ENCODE results near the gene TMEM61. TPM values are rescaled to one million over a fixed set of nuclear protein-coding genes. Genes with fewer than 3 reads are reported as not detected.

Gene TMEM61
- total RNA-seq, 1 donor from 2014 or later: not detected

GRCh38 chr1:54950006-54950368 is 30.4 kb upstream of the TMEM61 start:
- Mint-ChIP-seq H3K9me3 (peaks cover 8% of the 10 kb centered on the region), H3K27ac (peak overlapping the region; percentile 94), H3K27me3 (ENCODE audit: insufficient read depth, low read depth) (peaks cover 4% of the 10 kb centered on the region), H3K4me3 (no peak overlapping the region), H3K36me3 (no peaks in the 10 kb centered on the region), H3K4me1 (peaks cover 17% of the 10 kb centered on the region)
- Histone ChIP-seq H3K27me3 (no peaks in the 10 kb centered on the region), H3K79me2 (ENCODE audit: low read depth) (no peaks in the 10 kb centered on the region), H4K20me1 (ENCODE audit: low read depth) (no peaks in the 10 kb centered on the region), H3K9me3 (ENCODE audit: low read depth) (no peaks in the 10 kb centered on the region), H3K4me3 (no peak overlapping the region), H3K4me2 (no peak overlapping the region), H3F3A (ENCODE audit: low read depth) (no peaks in the 10 kb centered on the region), H3K9ac (no peak overlapping the region), H2AFZ (replicated peaks) (peak overlapping the region; percentile 97), H3K36me3 (no peaks in the 10 kb centered on the region), H3K4me1 (no peaks in the 10 kb centered on the region), H3K27ac (no peak overlapping the region)
- TF ChIP-seq, protein P1, sequence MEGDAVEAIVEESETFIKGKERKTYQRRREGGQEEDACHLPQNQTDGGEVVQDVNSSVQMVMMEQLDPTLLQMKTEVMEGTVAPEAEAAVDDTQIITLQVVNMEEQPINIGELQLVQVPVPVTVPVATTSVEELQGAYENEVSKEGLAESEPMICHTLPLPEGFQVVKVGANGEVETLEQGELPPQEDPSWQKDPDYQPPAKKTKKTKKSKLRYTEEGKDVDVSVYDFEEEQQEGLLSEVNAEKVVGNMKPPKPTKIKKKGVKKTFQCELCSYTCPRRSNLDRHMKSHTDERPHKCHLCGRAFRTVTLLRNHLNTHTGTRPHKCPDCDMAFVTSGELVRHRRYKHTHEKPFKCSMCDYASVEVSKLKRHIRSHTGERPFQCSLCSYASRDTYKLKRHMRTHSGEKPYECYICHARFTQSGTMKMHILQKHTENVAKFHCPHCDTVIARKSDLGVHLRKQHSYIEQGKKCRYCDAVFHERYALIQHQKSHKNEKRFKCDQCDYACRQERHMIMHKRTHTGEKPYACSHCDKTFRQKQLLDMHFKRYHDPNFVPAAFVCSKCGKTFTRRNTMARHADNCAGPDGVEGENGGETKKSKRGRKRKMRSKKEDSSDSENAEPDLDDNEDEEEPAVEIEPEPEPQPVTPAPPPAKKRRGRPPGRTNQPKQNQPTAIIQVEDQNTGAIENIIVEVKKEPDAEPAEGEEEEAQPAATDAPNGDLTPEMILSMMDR (IDR thresholded peaks at IDR 0.05): no peak
- TF ChIP-seq EZH2 (IDR thresholded peaks at IDR 0.05) (no peak), EZH2phosphoT487 (IDR thresholded peaks at IDR 0.05) (no peak)
- DNase-seq (ENCODE audit: low spot score): no peak

DNA sequence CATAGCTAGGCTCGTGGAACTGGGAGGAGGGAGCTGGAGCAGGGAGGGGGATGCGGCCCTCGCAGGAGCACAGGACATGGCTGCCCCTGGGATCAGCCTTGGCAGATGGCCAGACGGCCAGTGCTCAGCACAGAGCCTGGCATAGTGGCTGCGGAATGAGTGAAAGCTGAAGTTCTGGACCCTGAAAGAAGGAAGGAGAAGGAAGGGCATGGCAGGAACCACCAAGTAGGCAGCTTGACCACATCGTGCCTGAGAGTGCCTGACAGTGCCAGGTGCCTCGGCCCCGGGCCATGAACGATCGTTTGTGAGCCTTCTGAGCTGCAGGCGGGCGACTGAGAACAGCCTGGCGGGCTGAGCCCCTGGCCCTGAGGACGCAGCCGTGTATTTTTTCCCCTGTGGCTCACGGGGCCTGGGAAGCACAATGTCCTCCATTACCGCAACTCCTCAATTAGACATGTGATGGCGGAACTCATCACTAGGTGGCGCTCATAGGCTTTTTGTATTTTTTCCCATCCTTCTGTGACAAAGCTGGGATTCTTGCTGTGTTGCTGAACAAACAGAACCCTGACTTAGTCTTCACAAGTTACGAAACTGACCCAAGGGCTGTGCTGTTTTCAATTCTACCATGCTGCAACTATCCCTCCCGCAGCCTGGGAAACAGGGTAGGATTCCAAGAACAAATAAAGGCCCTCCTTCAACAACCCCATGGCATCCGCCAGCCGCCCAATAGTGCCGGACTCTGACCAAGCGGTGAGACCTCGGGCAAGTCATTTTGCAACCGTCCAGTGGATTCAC is 29.9 kb upstream of the TMEM61 start:
- Histone ChIP-seq H2AFZ (replicated peaks) (peak overlapping the region; percentile 97), H3F3A (ENCODE audit: low read depth) (no peaks in the 10 kb centered on the region), H3K9me3 (ENCODE audit: low read depth) (no peaks in the 10 kb centered on the region), H3K4me1 (no peaks in the 10 kb centered on the region), H3K4me3 (no peak overlapping the region), H3K36me3 (no peaks in the 10 kb centered on the region), H3K27ac (no peak overlapping the region), H3K27me3 (no peaks in the 10 kb centered on the region), H3K4me2 (no peak overlapping the region), H3K79me2 (ENCODE audit: low read depth) (no peaks in the 10 kb centered on the region), H3K9ac (no peak overlapping the region), H4K20me1 (ENCODE audit: low read depth) (no peaks in the 10 kb centered on the region)
- TF ChIP-seq, protein P1 (IDR thresholded peaks at IDR 0.05): peak; percentile 85
- no peak for TF ChIP-seq EZH2 (IDR thresholded peaks at IDR 0.05)
- Mint-ChIP-seq H3K36me3 (no peaks in the 10 kb centered on the region), H3K4me1 (peaks cover 15% of the 10 kb centered on the region), H3K4me3 (no peak overlapping the region), H3K27ac (peak overlapping the region; percentile 94), H3K27me3 (ENCODE audit: insufficient read depth, low read depth) (peaks cover 4% of the 10 kb centered on the region), H3K9me3 (peaks cover 8% of the 10 kb centered on the region)
- peak; percentile 81 for DNase-seq (ENCODE audit: low spot score)

GRCh38 chr1:54951810-54952226 is 28.6 kb upstream of the TMEM61 start:
- Mint-ChIP-seq H3K27me3 (ENCODE audit: insufficient read depth, low read depth) (peaks cover 2% of the 10 kb centered on the region), H3K36me3 (no peaks in the 10 kb centered on the region), H3K27ac (no peak overlapping the region), H3K4me3 (no peak overlapping the region), H3K4me1 (peaks cover 15% of the 10 kb centered on the region), H3K9me3 (peaks cover 8% of the 10 kb centered on the region)
- Histone ChIP-seq H3K4me3 (no peak overlapping the region), H3K9ac (no peak overlapping the region), H3K36me3 (no peaks in the 10 kb centered on the region), H3K4me1 (no peaks in the 10 kb centered on the region), H4K20me1 (ENCODE audit: low read depth) (no peaks in the 10 kb centered on the region), H3F3A (ENCODE audit: low read depth) (no peaks in the 10 kb centered on the region), H2AFZ (replicated peaks) (no peak overlapping the region), H3K27ac (no peak overlapping the region), H3K9me3 (ENCODE audit: low read depth) (no peaks in the 10 kb centered on the region), H3K79me2 (ENCODE audit: low read depth) (no peaks in the 10 kb centered on the region), H3K27me3 (no peaks in the 10 kb centered on the region), H3K4me2 (no peak overlapping the region)
- DNase-seq (ENCODE audit: low spot score): no peak
- no peak for TF ChIP-seq EZH2phosphoT487 (IDR thresholded peaks at IDR 0.05)
- TF ChIP-seq, protein P1 (IDR thresholded peaks at IDR 0.05): no peak

All from neural progenitor cell (in vitro differentiated cells).